ENCODE results near the gene MKRN2OS.

DNA sequence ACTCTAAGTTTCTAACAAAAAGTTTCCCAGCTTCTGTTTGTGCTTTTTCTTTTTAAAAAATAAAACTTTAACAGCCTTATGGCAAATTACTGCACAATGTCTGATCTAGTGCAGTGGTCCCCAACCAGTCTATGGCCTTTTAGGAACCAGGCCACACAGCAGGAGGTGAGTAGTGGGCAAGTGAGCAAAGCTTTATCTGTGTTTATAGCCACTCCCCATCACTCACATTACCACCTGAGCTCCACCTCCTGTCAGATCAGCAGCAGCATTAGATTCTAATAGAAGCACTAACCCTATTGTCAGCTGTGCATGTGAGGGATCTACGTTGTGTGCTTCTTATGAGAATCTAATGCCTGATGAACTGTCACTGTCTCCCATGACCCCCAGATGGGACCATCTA is 17.2 kb upstream of the MKRN2OS start:
- TF ChIP-seq, protein P1, sequence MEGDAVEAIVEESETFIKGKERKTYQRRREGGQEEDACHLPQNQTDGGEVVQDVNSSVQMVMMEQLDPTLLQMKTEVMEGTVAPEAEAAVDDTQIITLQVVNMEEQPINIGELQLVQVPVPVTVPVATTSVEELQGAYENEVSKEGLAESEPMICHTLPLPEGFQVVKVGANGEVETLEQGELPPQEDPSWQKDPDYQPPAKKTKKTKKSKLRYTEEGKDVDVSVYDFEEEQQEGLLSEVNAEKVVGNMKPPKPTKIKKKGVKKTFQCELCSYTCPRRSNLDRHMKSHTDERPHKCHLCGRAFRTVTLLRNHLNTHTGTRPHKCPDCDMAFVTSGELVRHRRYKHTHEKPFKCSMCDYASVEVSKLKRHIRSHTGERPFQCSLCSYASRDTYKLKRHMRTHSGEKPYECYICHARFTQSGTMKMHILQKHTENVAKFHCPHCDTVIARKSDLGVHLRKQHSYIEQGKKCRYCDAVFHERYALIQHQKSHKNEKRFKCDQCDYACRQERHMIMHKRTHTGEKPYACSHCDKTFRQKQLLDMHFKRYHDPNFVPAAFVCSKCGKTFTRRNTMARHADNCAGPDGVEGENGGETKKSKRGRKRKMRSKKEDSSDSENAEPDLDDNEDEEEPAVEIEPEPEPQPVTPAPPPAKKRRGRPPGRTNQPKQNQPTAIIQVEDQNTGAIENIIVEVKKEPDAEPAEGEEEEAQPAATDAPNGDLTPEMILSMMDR (conservative IDR thresholded peaks at IDR 0.05; ENCODE audit: low read length) = no peak
- TF ChIP-seq EZH2phosphoT487 (IDR thresholded peaks at IDR 0.05; ENCODE audit: borderline replicate concordance, low read depth, low read length) = no peak

All from OCI-LY7 (cell line).